GM23338 (cell line): ENCODE results near the gene AGAP9.
"Not testable (repeated sequence)": the region's sequence is repeated elsewhere in the genome, so short reads cannot be mapped to it uniquely, and the experiment has no call there.

Experiments
- EZH2 ChIP-seq: fragments of 200-600 bp; sonication (generic); IDR thresholded peaks from one replicate; pipeline ENCODE4 v1.8.0; 2017; ENCODE audit warnings: antibody characterized with exemption, mild to moderate bottlenecking, low read depth; ENCODE audit not compliant: unreplicated experiment
- EZH2phosphoT487 ChIP-seq: fragments of 200-600 bp; sonication (generic); IDR thresholded peaks from one replicate; pipeline ENCODE4 v1.8.1; 2018; ENCODE audit warnings: antibody characterized with exemption; ENCODE audit not compliant: unreplicated experiment
- TF ChIP-seq, protein P1 (sequence below), 2 experiments: fragments of 200-600 bp in 1 of 2; sonication (generic) in 1 of 2; conservative IDR thresholded peaks; 2 replicates each; pipeline versions ENCODE4 v1.5.1 to v1.6.1; 2016 to 2017; ENCODE audit warnings: antibody characterized with exemption in 2 of 2, low read depth in 2 of 2, mild to moderate bottlenecking in 2 of 2, moderate library complexity in 1 of 2

DNA sequence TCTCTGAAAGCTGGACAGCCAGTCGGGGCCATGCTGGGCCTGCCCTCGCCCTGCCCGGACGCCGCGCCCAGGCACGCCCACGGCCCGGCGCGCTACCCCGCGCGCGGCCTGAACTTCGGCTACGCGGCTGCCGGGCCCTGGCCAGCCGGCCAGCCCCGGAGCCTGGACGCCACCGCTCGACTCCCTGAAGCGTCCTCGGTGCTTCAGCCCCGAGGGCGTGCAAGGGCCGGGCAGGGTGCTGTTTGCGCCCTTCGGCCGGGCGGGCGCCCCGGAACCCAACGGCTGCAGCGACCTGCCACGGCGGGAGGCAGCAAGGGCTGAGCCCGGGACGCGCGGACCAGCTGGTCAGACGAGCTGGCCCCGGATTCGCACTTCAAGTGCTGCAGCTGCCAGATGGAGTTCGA, 42.1 kb upstream of the AGAP9 start:
- TF ChIP-seq, protein P1, sequence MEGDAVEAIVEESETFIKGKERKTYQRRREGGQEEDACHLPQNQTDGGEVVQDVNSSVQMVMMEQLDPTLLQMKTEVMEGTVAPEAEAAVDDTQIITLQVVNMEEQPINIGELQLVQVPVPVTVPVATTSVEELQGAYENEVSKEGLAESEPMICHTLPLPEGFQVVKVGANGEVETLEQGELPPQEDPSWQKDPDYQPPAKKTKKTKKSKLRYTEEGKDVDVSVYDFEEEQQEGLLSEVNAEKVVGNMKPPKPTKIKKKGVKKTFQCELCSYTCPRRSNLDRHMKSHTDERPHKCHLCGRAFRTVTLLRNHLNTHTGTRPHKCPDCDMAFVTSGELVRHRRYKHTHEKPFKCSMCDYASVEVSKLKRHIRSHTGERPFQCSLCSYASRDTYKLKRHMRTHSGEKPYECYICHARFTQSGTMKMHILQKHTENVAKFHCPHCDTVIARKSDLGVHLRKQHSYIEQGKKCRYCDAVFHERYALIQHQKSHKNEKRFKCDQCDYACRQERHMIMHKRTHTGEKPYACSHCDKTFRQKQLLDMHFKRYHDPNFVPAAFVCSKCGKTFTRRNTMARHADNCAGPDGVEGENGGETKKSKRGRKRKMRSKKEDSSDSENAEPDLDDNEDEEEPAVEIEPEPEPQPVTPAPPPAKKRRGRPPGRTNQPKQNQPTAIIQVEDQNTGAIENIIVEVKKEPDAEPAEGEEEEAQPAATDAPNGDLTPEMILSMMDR (conservative IDR thresholded peaks at IDR 0.05; ENCODE audit: low read depth in 2 of 2), result not testable (repeated sequence)
- not testable (repeated sequence) for TF ChIP-seq EZH2, EZH2phosphoT487
